ENCODE data around the gene PLEKHG7.

Gene PLEKHG7

DNA sequence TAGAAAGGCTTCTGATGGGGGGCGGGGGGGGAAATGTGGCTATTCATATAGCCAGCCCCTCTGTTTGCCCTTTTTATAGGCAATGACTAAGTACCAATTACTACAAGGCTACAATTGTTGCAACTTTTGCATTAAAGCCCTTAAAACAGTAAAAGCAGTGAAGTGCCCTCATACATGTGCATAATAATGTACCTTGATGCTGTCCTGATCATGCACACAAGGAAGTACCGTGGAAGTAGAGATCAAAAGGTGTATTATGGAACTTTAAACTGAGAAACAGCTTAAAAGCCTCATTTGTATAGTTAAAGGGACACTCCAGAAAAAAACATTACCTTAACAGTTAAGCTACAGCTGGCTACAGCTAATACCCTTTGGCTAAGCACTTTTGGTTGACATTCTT, 111.8 kb downstream of the PLEKHG7 start:
- no peak for DNase-seq

DNA sequence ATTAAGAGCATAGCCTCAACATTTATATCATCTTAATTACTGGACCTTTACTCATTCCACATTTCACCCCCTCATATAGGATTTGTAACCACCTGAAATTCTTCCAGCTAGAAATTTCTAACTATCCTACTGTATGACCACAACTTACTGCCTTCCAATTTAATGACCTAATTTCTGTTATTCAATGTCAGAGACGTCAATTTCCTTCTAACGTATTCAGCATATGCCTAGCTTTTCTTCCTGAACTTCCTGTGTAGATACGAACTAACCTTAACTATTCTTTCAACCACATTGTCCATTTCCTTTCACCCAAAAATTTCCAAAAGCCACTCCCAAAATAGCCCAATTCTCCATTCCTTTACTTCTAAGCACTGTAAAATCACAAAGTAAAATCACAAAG, 118.4 kb downstream of the PLEKHG7 start:
- no peak for DNase-seq
